Smooth muscle cell (in vitro differentiated cells): ENCODE measurements around the gene GP5. TPM values are rescaled to one million over a fixed set of nuclear protein-coding genes. Genes with fewer than 3 reads are reported as not detected.

Experiments
- DNase-seq: peaks from one replicate; lab custom pipeline; 2025; ENCODE audit not compliant: unreplicated experiment; lab: John Stamatoyannopoulos, UW
- H2AFZ ChIP-seq: fragments of 200-600 bp; sonication (generic); 2 replicates; pipeline ENCODE4 v1.6.0; 2016; ENCODE audit warnings: antibody characterized with exemption, low read depth, mild to moderate bottlenecking
- H3F3A ChIP-seq: fragments of 200-600 bp; sonication (generic); 2 replicates; pipeline ENCODE4 v1.6.0; 2017; ENCODE audit warnings: antibody characterized with exemption, low read depth
- H3K27ac ChIP-seq: fragments of 200-600 bp; sonication (generic); 2 replicates; pipeline ENCODE4 v1.5.1; 2016; ENCODE audit warnings: low read depth, mild to moderate bottlenecking
- H3K27me3 ChIP-seq: fragments of 200-600 bp; sonication (generic); 2 replicates; pipeline ENCODE4 v1.6.1; 2016; ENCODE audit warnings: low read depth, mild to moderate bottlenecking
- H3K36me3 ChIP-seq: fragments of 200-600 bp; sonication (generic); 2 replicates; pipeline ENCODE4 v1.5.1; 2016; ENCODE audit warnings: low read depth
- H3K4me1 ChIP-seq: fragments of 200-600 bp; sonication (generic); 2 replicates; pipeline ENCODE4 v1.5.1; 2016; ENCODE audit warnings: low read depth
- H3K4me2 ChIP-seq: fragments of 200-600 bp; sonication (generic); 2 replicates; pipeline ENCODE4 v1.6.0; 2016; ENCODE audit warnings: mild to moderate bottlenecking
- H3K4me3 ChIP-seq: fragments of 200-600 bp; sonication (generic); 2 replicates; pipeline ENCODE4 v1.5.1; 2016; ENCODE audit warnings: mild to moderate bottlenecking
- H3K79me2 ChIP-seq: fragments of 200-600 bp; sonication (generic); 2 replicates; pipeline ENCODE4 v1.6.0; 2016; ENCODE audit warnings: low read depth, mild to moderate bottlenecking
- H3K9ac ChIP-seq: fragments of 200-600 bp; sonication (generic); 2 replicates; pipeline ENCODE4 v1.6.0; 2016; ENCODE audit warnings: low read depth
- H3K9me3 ChIP-seq: fragments of 200-600 bp; sonication (generic); replicated peaks from 2 replicates; pipeline ENCODE4 v1.5.1; 2016; ENCODE audit warnings: low read depth
- H4K20me1 ChIP-seq: fragments of 200-600 bp; sonication (generic); 2 replicates; pipeline ENCODE4 v1.6.0; 2016; ENCODE audit warnings: low read depth
- WGBS: methylation state at CpG from one replicate; pipeline ENCODE4 v1.1.7; 2016; ENCODE audit warnings: low lambda C conversion rate; 5-methylcytosine and 5-hydroxymethylcytosine counted together
- polyA plus RNA-seq: library from polyadenylated mRNA; unstranded; fragments of >200 nt; fragmentation: Nextera tagmentation; extraction: Ambion mirVana; gene quantifications from 2 replicates; pipeline ENCODE4 v1.2.1, GENCODE V29; 2016
- total RNA-seq: library from RNA; depleted of rRNA; stranded (reverse); fragments of >200 nt; gene quantifications from 2 replicates; pipeline ENCODE4 v1.2.3, GENCODE V29; 2014
- TF ChIP-seq, protein P1 (sequence below): fragments of 200-600 bp; sonication (generic); IDR thresholded peaks from 2 replicates; pipeline ENCODE4 v1.5.1; 2017; ENCODE audit warnings: borderline replicate concordance, mild to moderate bottlenecking, antibody characterized with exemption; ENCODE audit not compliant: insufficient read depth, poor library complexity, severe bottlenecking

GP5 gene
- total and polyA plus RNA-seq, 2 experiments from 2014 or later = not detected

DNA sequence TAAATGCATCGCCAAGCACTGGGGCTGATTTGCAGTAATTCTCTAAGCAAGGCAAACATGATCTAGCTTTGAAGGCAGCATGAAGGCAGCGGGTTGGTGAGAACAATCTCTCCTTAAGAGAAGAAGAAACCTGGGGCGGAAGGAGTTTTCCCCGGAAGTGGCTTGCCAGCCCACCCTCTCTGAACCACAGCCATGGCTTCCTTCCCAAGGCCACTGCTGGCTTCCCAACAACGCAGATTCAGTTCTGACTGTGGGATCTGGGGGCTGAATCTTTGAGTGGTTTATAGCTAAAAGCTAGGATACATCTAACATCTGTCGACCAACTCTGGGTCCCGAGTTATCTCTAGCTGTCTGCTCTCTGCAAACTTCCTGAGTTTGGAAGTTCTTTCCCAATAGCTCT, 43.7 kb downstream of the GP5 start:
- Histone ChIP-seq H3K4me2 (no peak overlapping the region), H3F3A (no peaks in the 10 kb centered on the region), H3K9me3 (no peaks in the 10 kb centered on the region), H3K27ac (no peak overlapping the region), H3K4me1 (no peaks in the 10 kb centered on the region), H3K36me3 (no peaks in the 10 kb centered on the region), H3K4me3 (no peak overlapping the region), H3K9ac (no peak overlapping the region), H3K79me2 (no peaks in the 10 kb centered on the region), H2AFZ (no peak overlapping the region), H3K27me3 (peaks cover 10% of the 10 kb centered on the region), H4K20me1 (no peaks in the 10 kb centered on the region)
- TF ChIP-seq, protein P1, sequence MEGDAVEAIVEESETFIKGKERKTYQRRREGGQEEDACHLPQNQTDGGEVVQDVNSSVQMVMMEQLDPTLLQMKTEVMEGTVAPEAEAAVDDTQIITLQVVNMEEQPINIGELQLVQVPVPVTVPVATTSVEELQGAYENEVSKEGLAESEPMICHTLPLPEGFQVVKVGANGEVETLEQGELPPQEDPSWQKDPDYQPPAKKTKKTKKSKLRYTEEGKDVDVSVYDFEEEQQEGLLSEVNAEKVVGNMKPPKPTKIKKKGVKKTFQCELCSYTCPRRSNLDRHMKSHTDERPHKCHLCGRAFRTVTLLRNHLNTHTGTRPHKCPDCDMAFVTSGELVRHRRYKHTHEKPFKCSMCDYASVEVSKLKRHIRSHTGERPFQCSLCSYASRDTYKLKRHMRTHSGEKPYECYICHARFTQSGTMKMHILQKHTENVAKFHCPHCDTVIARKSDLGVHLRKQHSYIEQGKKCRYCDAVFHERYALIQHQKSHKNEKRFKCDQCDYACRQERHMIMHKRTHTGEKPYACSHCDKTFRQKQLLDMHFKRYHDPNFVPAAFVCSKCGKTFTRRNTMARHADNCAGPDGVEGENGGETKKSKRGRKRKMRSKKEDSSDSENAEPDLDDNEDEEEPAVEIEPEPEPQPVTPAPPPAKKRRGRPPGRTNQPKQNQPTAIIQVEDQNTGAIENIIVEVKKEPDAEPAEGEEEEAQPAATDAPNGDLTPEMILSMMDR = no peak
- 78% methylated on average over 7 of the region's 7 CpGs for WGBS
- no peak for DNase-seq

DNA sequence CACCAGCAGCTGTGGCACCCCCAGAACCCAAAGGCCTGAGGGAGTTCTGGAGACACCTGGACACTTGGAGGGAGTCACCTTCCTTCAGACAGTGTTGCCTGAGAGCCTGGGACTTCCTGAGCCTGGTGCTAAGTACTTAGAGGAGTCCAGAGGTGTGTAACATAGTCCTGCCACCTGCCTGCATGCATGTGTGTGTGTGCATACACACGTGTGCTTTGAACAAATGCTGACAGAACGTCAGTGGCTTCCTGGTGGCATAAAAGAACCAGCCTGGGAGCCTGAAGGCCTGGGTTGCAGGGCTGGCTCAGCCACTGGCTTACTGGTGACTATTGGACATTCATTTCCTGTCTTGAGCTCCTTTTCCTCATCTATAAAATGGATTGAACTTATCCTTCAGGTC, 44.8 kb downstream of the GP5 start:
- H3K4me1 ChIP-seq = no peaks in the 10 kb centered on the region
- H3K27me3 ChIP-seq = peaks cover 10% of the 10 kb centered on the region
- H3K79me2 ChIP-seq = no peaks in the 10 kb centered on the region
- no peak overlapping the region for H3K27ac ChIP-seq
- WGBS = 92% methylated on average over 2 of the region's 2 CpGs
- no peak overlapping the region for H3K9ac ChIP-seq
- H4K20me1 ChIP-seq = no peaks in the 10 kb centered on the region
- no peaks in the 10 kb centered on the region for H3K36me3 ChIP-seq
- no peak overlapping the region for H3K4me2 ChIP-seq
- no peak overlapping the region for H3K4me3 ChIP-seq
- no peaks in the 10 kb centered on the region for H3K9me3 ChIP-seq
- H3F3A ChIP-seq = no peaks in the 10 kb centered on the region
- TF ChIP-seq, protein P1 = no peak
- no peak for DNase-seq
- H2AFZ ChIP-seq = no peak overlapping the region

DNA sequence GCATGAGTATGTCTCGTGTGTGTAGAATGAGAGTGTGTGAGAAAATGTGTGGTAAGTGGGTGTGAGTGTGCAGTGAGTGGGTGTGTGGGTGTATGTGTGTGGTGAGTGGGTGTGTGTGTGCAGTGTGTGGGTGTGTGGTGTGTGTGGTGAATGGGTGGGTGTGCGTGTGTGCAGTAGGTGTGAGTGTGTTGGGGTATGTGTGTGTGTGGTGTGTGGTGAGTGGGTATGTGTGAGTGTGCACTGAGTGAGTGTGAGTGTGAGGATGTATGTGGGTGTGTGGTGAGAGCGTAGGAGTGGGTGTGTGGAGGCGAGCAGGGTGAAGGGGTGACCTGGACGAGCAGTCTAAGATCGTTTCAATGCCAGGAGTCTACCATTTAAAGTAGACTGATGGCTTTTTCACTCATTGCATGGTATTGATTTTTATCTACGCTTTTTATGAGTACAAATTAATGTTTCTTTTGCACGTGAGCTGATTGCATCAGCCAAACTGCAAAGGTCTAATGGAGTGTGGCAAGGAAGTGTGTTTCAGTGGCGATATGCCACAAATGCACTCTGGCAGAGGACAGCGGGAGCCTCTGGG, 46.3 kb downstream of the GP5 start:
- H2AFZ ChIP-seq = no peak overlapping the region
- no peaks in the 10 kb centered on the region for H3K4me1 ChIP-seq
- H4K20me1 ChIP-seq = no peaks in the 10 kb centered on the region
- H3K9me3 ChIP-seq = no peaks in the 10 kb centered on the region
- peaks cover 6% of the 10 kb centered on the region for H3K27me3 ChIP-seq
- no peak overlapping the region for H3K27ac ChIP-seq
- no peak for DNase-seq
- no peaks in the 10 kb centered on the region for H3K36me3 ChIP-seq
- H3K4me3 ChIP-seq = no peak overlapping the region
- no peak overlapping the region for H3K9ac ChIP-seq
- no peak overlapping the region for H3K4me2 ChIP-seq
- TF ChIP-seq, protein P1 = no peak
- 95% methylated on average over 10 of the region's 10 CpGs for WGBS
- H3K79me2 ChIP-seq = no peaks in the 10 kb centered on the region
- no peaks in the 10 kb centered on the region for H3F3A ChIP-seq

DNA sequence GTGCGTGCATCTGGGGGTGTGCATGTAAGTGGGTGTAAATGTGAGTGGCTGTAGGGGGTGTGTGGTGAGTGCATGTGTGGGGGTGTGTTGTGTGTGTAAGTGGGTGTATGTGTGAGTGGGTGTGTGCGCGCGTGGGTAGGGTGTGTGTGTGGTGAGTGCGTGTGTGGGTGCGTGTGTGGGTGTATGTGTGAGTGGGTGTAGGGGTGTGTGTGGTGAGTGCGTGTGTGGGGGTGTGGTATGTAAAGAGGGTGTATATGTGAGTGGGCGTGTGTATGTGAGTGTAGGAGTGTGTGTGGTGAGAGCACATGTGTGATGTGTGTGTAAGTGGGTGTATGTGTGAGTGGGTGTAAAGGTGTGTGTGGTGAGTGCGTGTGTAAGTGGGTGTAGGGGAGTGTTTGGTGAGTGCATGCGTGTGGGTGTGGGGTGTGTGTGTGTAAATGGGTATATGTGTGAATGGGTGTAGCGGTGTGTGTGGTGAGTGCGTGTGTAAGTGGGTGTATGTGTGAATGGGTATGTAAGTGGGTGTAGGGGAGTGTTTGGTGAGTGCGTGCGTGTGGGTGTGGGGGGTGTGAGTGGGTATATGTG, 47.0 kb downstream of the GP5 start:
- H3K4me3 ChIP-seq = no peak overlapping the region
- H3K9ac ChIP-seq = no peak overlapping the region
- H3K4me2 ChIP-seq = no peak overlapping the region
- 90% methylated on average over 10 of the region's 14 CpGs for WGBS
- H3K27ac ChIP-seq = no peak overlapping the region
- TF ChIP-seq, protein P1 = no peak
- H3K36me3 ChIP-seq = no peaks in the 10 kb centered on the region
- H3F3A ChIP-seq = no peaks in the 10 kb centered on the region
- DNase-seq = no peak
- H4K20me1 ChIP-seq = no peaks in the 10 kb centered on the region
- no peaks in the 10 kb centered on the region for H3K79me2 ChIP-seq
- peaks cover 6% of the 10 kb centered on the region for H3K27me3 ChIP-seq
- no peak overlapping the region for H2AFZ ChIP-seq
- no peaks in the 10 kb centered on the region for H3K9me3 ChIP-seq
- no peaks in the 10 kb centered on the region for H3K4me1 ChIP-seq
